Liver (tissue), 9 donors: ENCODE results near the gene EHMT1. TPM values are rescaled to one million over a fixed set of nuclear protein-coding genes. Genes with fewer than 3 reads are reported as not detected.

Experiments used
- DNase-seq: peaks from one replicate; pipeline ENCODE4 v3.0.0-alpha.2; 2017; ENCODE audit warnings: low spot score
- H3K27ac ChIP-seq, 2 donors: one replicate each; pipeline ENCODE4 v1.7.0; 2013; ENCODE audit warnings: inconsistent platforms in 2 of 2, low read length in 2 of 2, control low read depth in 1 of 2, low read depth in 1 of 2, mild to moderate bottlenecking in 1 of 2
- H3K27me3 ChIP-seq, 4 donors: one replicate each; pipeline versions ENCODE4 v1.6.1 to v1.7.0; 2013; ENCODE audit warnings: low read length in 3 of 4, inconsistent platforms in 1 of 4, mild to moderate bottlenecking in 1 of 4, moderate library complexity in 1 of 4; ENCODE audit not compliant: control insufficient read depth in 4 of 4, insufficient read depth in 4 of 4
- H3K36me3 ChIP-seq, 4 donors: one replicate each; pipeline versions ENCODE4 v1.6.1 to v1.7.0; 2013; ENCODE audit warnings: low read length in 3 of 4, mild to moderate bottlenecking in 3 of 4, low read depth in 1 of 4, moderate library complexity in 1 of 4; ENCODE audit not compliant: control insufficient read depth in 4 of 4, insufficient read depth in 3 of 4
- H3K4me1 ChIP-seq, 4 donors: one replicate each; pipeline versions ENCODE4 v1.6.1 to v1.7.0; 2013; ENCODE audit warnings: low read length in 3 of 4, mild to moderate bottlenecking in 3 of 4, moderate library complexity in 1 of 4; ENCODE audit not compliant: control insufficient read depth in 4 of 4, insufficient read depth in 4 of 4
- H3K4me3 ChIP-seq, 3 donors: one replicate each; pipeline versions ENCODE4 v1.6.1 to v1.7.0; 2013; ENCODE audit warnings: low read length in 3 of 3, control low read depth in 1 of 3, low read depth in 1 of 3, mild to moderate bottlenecking in 1 of 3
- H3K9ac ChIP-seq, 2 donors: one replicate each; pipeline ENCODE4 v1.7.0; 2013; ENCODE audit warnings: low read length in 2 of 2, mild to moderate bottlenecking in 2 of 2, moderate library complexity in 2 of 2, control low read depth in 1 of 2, low read depth in 1 of 2
- H3K9me3 ChIP-seq, 4 donors: one replicate each; pipeline versions ENCODE4 v1.6.1 to v1.7.0; 2013; ENCODE audit warnings: low read length in 3 of 4; ENCODE audit not compliant: control insufficient read depth in 4 of 4
- ATF3 ChIP-seq: IDR thresholded peaks from 2 replicates; pipeline ENCODE4 v1.6.1; 2016; ENCODE audit warnings: antibody characterized with exemption
- CTCF ChIP-seq: fragments of 150-350 bp; IDR thresholded peaks from 2 replicates; pipeline ENCODE4 v1.5.1; 2017; ENCODE audit warnings: improper control_type of control experiment, low read depth, low read length; ENCODE audit not compliant: missing input control
- EGR1 ChIP-seq, 2 donors: IDR thresholded peaks; 2 replicates each; pipeline ENCODE4 v1.6.1; 2016 to 2018; ENCODE audit warnings: antibody characterized with exemption in 2 of 2, low read depth in 2 of 2
- FOXA1 ChIP-seq: IDR thresholded peaks from 2 replicates; pipeline ENCODE4 v1.6.1; 2016; ENCODE audit warnings: antibody characterized with exemption
- FOXA2 ChIP-seq: IDR thresholded peaks from 2 replicates; pipeline ENCODE4 v1.6.1; 2016; ENCODE audit warnings: antibody characterized with exemption
- GABPA ChIP-seq, 2 donors: IDR thresholded peaks in 1 of 2; conservative IDR thresholded peaks in 1 of 2; 2 replicates each; pipeline ENCODE4 v1.6.1; 2016; ENCODE audit warnings: antibody characterized with exemption in 2 of 2, mild to moderate bottlenecking in 1 of 2, moderate library complexity in 1 of 2
- HNF4A ChIP-seq, 2 donors: conservative IDR thresholded peaks; 2 replicates each; pipeline ENCODE4 v1.6.1; 2016; ENCODE audit warnings: antibody characterized with exemption in 2 of 2, mild to moderate bottlenecking in 2 of 2
- HNF4G ChIP-seq: IDR thresholded peaks from 2 replicates; pipeline ENCODE4 v1.6.1; 2016; ENCODE audit warnings: antibody characterized with exemption
- JUND ChIP-seq, 2 donors: IDR thresholded peaks; 2 replicates each; pipeline ENCODE4 v1.6.1; 2016; ENCODE audit warnings: antibody characterized with exemption in 2 of 2
- MAX ChIP-seq: IDR thresholded peaks from 2 replicates; pipeline ENCODE4 v1.6.1; 2016; ENCODE audit warnings: antibody characterized with exemption
- RXRA ChIP-seq, 2 donors: IDR thresholded peaks; 2 replicates each; pipeline ENCODE4 v1.6.1; 2017 to 2018; ENCODE audit warnings: antibody characterized with exemption in 2 of 2, mild to moderate bottlenecking in 1 of 2
- TAF1 ChIP-seq: conservative IDR thresholded peaks from 2 replicates; pipeline ENCODE4 v1.6.1; 2016; ENCODE audit warnings: antibody characterized with exemption, mild to moderate bottlenecking
- YY1 ChIP-seq: IDR thresholded peaks from 2 replicates; pipeline ENCODE4 v1.6.1; 2016; ENCODE audit warnings: antibody characterized with exemption, mild to moderate bottlenecking
- ZBTB33 ChIP-seq: IDR thresholded peaks from 2 replicates; pipeline ENCODE4 v1.6.1; 2016; ENCODE audit warnings: antibody characterized with exemption
- WGBS: extraction: QIAGEN DNeasy Blood & Tissue Kit; methylation state at CpG from one replicate; pipeline ENCODE4 v1.1.7; 2013; 5-methylcytosine and 5-hydroxymethylcytosine counted together
- polyA plus RNA-seq, 2 donors: library from polyadenylated mRNA; stranded (reverse) in 1 of 2; unstranded in 1 of 2; fragments of 200-250 nt in 1 of 2; fragments of >200 nt in 1 of 2; fragmentation: Nextera tagmentation in 1 of 2; extraction: Ambion mirVana in 1 of 2; gene quantifications; one replicate each; pipeline versions ENCODE4 v1.2.1 to v1.2.3, GENCODE V29; 2013 to 2015
- total RNA-seq, 2 donors: library from RNA; depleted of rRNA; stranded (reverse); fragments of >200 nt; gene quantifications; one replicate each; pipeline ENCODE4 v1.2.3, GENCODE V29; 2014
- donor health status: healthy.
- donor health status: healthy.
- donor health status: healthy.
- donor health status: healthy.
- donor health status: healthy.

The EHMT1 gene
- total and polyA plus RNA-seq, 4 donors, result 16.1 to 48.2 (median 27.3) TPM

GRCh38 chr9:137749511-137749910 is 130.7 kb downstream of the EHMT1 start:
- Histone ChIP-seq H3K9ac (no peak overlapping the region), H3K9me3 (no peaks in the 10 kb centered on the region), H3K4me1 (peaks cover 5 to 12% (median 9%) of the 10 kb centered on the region in 4 donors), H3K27ac (no peak overlapping the region), H3K4me3 (no peak overlapping the region), H3K27me3 (no peaks in the 10 kb centered on the region), H3K36me3 (peaks cover 3 to 24% (median 13%) of the 10 kb centered on the region in 4 donors)
- 89% methylated on average over 4 of the region's 4 CpGs for WGBS
- TF ChIP-seq ATF3 (no peak), EGR1 (IDR thresholded peaks at IDR 0.05; ENCODE audit: low read depth in 2 of 2) (no peak), ZBTB33 (no peak), TAF1 (no peak), GABPA (IDR thresholded peaks at IDR 0.05 in 1 of 2, conservative IDR thresholded peaks at IDR 0.05 in 1 of 2) (no peak), HNF4A (conservative IDR thresholded peaks at IDR 0.05) (no peak), MAX (no peak)
- no peak for DNase-seq

GRCh38 chr9:137750007-137750406 is 131.2 kb downstream of the EHMT1 start:
- 52% methylated on average over 3 of the region's 3 CpGs for WGBS
- Histone ChIP-seq H3K27me3 (no peaks in the 10 kb centered on the region), H3K4me3 (no peak overlapping the region), H3K9me3 (no peaks in the 10 kb centered on the region), H3K36me3 (peaks cover 3 to 25% (median 13%) of the 10 kb centered on the region in 4 donors), H3K27ac (no peak overlapping the region), H3K4me1 (peaks cover 2 to 9% (median 5%) of the 10 kb centered on the region in 4 donors), H3K9ac (no peak overlapping the region)
- TF ChIP-seq FOXA1 (no peak), RXRA (IDR thresholded peaks at IDR 0.05) (no peak), JUND (IDR thresholded peaks at IDR 0.05) (no peak), TAF1 (no peak), ZBTB33 (no peak), MAX (no peak), CTCF (no peak), FOXA2 (no peak), YY1 (no peak), ATF3 (no peak), HNF4G (no peak)
- DNase-seq, result no peak
